DOHH2 (cell line): ENCODE results near the gene GALNT2.

ENCODE experiments used
- H3F3A ChIP-seq: fragments of 200-600 bp; sonication (generic), shearing (Covaris generic); 2 replicates; pipeline ENCODE4 v1.6.0; 2016; ENCODE audit warnings: antibody characterized with exemption, mild to moderate bottlenecking; ENCODE audit not compliant: control insufficient read depth, insufficient read depth
- H3K27ac ChIP-seq: fragments of 200-600 bp; sonication (generic); 2 replicates; pipeline ENCODE4 v1.5.1; 2014; ENCODE audit warnings: low read depth, mild to moderate bottlenecking, low read length, moderate library complexity
- H3K27me3 ChIP-seq: fragments of 200-600 bp; sonication (generic); 2 replicates; pipeline ENCODE4 v1.6.1; 2014; ENCODE audit warnings: mild to moderate bottlenecking, low read length, mixed read lengths; ENCODE audit not compliant: control insufficient read depth
- H3K36me3 ChIP-seq: fragments of 200-600 bp; sonication (generic); 2 replicates; pipeline ENCODE4 v1.6.1; 2014; ENCODE audit warnings: mild to moderate bottlenecking, low read length, moderate library complexity, mixed read lengths; ENCODE audit not compliant: control insufficient read depth
- H3K4me1 ChIP-seq: fragments of 200-600 bp; sonication (generic); 2 replicates; pipeline ENCODE4 v1.6.1; 2014; ENCODE audit warnings: mild to moderate bottlenecking, low read length, mixed read lengths; ENCODE audit not compliant: control insufficient read depth
- H3K4me2 ChIP-seq: fragments of 200-600 bp; sonication (generic); 2 replicates; pipeline ENCODE4 v1.6.0; 2014; ENCODE audit warnings: mild to moderate bottlenecking, low read length, moderate library complexity
- H3K4me3 ChIP-seq: fragments of 200-600 bp; sonication (generic); 2 replicates; pipeline ENCODE4 v1.5.1; 2014; ENCODE audit warnings: mild to moderate bottlenecking, low read length, mixed read lengths
- H3K79me2 ChIP-seq: fragments of 200-600 bp; sonication (generic); 2 replicates; pipeline ENCODE4 v1.6.1; 2014; ENCODE audit warnings: mild to moderate bottlenecking, low read length, mixed read lengths; ENCODE audit not compliant: control insufficient read depth
- H3K9me2 ChIP-seq: fragments of 200-600 bp; sonication (generic); replicated peaks from 2 replicates; pipeline ENCODE4 v1.6.1; 2014; ENCODE audit warnings: mild to moderate bottlenecking, low read length, mixed read lengths; ENCODE audit not compliant: control insufficient read depth
- H3K9me3 ChIP-seq: fragments of 200-600 bp; sonication (generic); 2 replicates; pipeline ENCODE4 v1.6.1; 2014; ENCODE audit warnings: antibody characterized with exemption, low read length, mixed read lengths; ENCODE audit not compliant: control insufficient read depth, insufficient read depth
- H4K20me1 ChIP-seq: fragments of 200-600 bp; sonication (generic); 2 replicates; pipeline ENCODE4 v1.6.0; 2014; ENCODE audit warnings: low read depth, mild to moderate bottlenecking, antibody characterized with exemption, low read length, moderate library complexity; ENCODE audit not compliant: control insufficient read depth, insufficient read depth
- EZH2phosphoT487 ChIP-seq: fragments of 200-600 bp; sonication (generic); IDR thresholded peaks from 2 replicates; pipeline ENCODE4 v1.6.1; 2017; ENCODE audit warnings: borderline replicate concordance, mild to moderate bottlenecking, antibody characterized with exemption, low read length, moderate library complexity, mixed read lengths
- TF ChIP-seq, protein P1 (sequence below): fragments of 200-600 bp; sonication (generic); IDR thresholded peaks from one replicate; pipeline ENCODE4 v1.5.1; 2014; ENCODE audit warnings: antibody characterized with exemption, mild to moderate bottlenecking, low read depth, low read length; ENCODE audit not compliant: poor library complexity, severe bottlenecking

Gene GALNT2

DNA sequence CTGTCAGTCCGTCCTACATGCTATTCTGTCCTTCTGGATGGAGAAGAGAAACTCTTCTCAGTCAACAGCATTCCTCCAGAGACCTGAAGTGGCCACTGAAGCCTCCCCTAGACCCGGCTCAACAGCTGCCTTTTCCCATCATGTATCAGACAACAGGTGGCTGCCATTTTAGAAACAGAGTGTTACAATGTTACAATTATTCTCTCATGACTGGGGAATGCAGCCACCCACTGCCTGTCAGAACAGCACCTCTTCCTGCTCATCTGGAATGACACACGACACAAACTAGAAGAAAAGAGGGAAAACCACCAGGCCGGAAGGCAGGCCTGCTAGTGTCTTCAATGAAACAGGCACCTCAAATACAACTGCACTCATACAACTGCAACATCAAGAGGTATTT is 253.8 kb downstream of the GALNT2 start:
- H3K4me3 ChIP-seq: no peak overlapping the region
- no peak overlapping the region for H3K4me2 ChIP-seq
- no peaks in the 10 kb centered on the region for H3K36me3 ChIP-seq
- TF ChIP-seq, protein P1, sequence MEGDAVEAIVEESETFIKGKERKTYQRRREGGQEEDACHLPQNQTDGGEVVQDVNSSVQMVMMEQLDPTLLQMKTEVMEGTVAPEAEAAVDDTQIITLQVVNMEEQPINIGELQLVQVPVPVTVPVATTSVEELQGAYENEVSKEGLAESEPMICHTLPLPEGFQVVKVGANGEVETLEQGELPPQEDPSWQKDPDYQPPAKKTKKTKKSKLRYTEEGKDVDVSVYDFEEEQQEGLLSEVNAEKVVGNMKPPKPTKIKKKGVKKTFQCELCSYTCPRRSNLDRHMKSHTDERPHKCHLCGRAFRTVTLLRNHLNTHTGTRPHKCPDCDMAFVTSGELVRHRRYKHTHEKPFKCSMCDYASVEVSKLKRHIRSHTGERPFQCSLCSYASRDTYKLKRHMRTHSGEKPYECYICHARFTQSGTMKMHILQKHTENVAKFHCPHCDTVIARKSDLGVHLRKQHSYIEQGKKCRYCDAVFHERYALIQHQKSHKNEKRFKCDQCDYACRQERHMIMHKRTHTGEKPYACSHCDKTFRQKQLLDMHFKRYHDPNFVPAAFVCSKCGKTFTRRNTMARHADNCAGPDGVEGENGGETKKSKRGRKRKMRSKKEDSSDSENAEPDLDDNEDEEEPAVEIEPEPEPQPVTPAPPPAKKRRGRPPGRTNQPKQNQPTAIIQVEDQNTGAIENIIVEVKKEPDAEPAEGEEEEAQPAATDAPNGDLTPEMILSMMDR: no peak
- no peak for TF ChIP-seq EZH2phosphoT487
- no peaks in the 10 kb centered on the region for H3K27me3 ChIP-seq
- H3K27ac ChIP-seq: no peak overlapping the region
- H3K4me1 ChIP-seq: no peaks in the 10 kb centered on the region
- H3K9me2 ChIP-seq: no peaks in the 10 kb centered on the region
- no peaks in the 10 kb centered on the region for H3K79me2 ChIP-seq
- no peaks in the 10 kb centered on the region for H3F3A ChIP-seq
- no peaks in the 10 kb centered on the region for H4K20me1 ChIP-seq
- H3K9me3 ChIP-seq: no peaks in the 10 kb centered on the region

DNA sequence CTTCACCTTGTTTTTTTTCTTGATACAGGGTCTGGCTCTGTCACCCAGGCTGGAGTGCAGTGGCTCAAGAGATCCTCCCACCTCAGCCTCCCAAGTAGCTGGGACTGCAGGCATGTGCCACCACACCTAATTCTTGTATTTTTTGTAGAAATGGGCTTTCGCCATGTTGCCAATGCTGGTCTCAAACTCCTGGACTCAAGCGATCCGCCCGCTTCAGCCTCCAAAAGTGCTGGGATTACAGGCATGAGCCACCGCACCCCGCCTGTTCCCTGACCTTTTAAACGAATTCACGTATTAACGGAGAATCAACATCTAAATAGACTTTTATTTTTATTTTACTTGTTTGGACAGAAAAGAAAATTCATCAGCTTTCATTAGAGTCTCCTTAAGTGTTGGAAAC is 254.3 kb downstream of the GALNT2 start:
- H3K4me1 ChIP-seq: no peaks in the 10 kb centered on the region
- no peaks in the 10 kb centered on the region for H3K9me3 ChIP-seq
- H3K79me2 ChIP-seq: no peaks in the 10 kb centered on the region
- TF ChIP-seq, protein P1: no peak
- no peak for TF ChIP-seq EZH2phosphoT487
- H3K27ac ChIP-seq: no peak overlapping the region
- H3K4me2 ChIP-seq: no peak overlapping the region
- H3K4me3 ChIP-seq: no peak overlapping the region
- no peaks in the 10 kb centered on the region for H4K20me1 ChIP-seq
- H3K36me3 ChIP-seq: no peaks in the 10 kb centered on the region
- no peaks in the 10 kb centered on the region for H3K27me3 ChIP-seq
- H3F3A ChIP-seq: no peaks in the 10 kb centered on the region
- no peaks in the 10 kb centered on the region for H3K9me2 ChIP-seq

- Histone ChIP-seq H3K27ac (no peak overlapping the region), H3K36me3 (no peaks in the 10 kb centered on the region), H3K27me3 (no peaks in the 10 kb centered on the region), H3K4me2 (no peak overlapping the region), H3K9me3 (no peaks in the 10 kb centered on the region), H3F3A (no peaks in the 10 kb centered on the region), H3K79me2 (no peaks in the 10 kb centered on the region), H3K9me2 (no peaks in the 10 kb centered on the region), H4K20me1 (no peaks in the 10 kb centered on the region), H3K4me1 (no peaks in the 10 kb centered on the region), H3K4me3 (no peak overlapping the region)
- TF ChIP-seq, protein P1: no peak
- TF ChIP-seq EZH2phosphoT487: no peak
Measured at GRCh38 chr1:230321741-230322420, 254.8 kb downstream of the GALNT2 start.
